Daoy (cell line): ENCODE data around the gene LPAR6. TPM values are rescaled to one million over a fixed set of nuclear protein-coding genes. Genes with fewer than 3 reads are reported as not detected.

Experiments
- DNase-seq: peaks from one replicate; pipeline ENCODE4 v3.0.0-alpha.2; 2015; ENCODE audit warnings: low read depth
- total RNA-seq: library from RNA; depleted of rRNA; stranded (reverse); fragments of >200 nt; shearing (Covaris generic); gene quantifications from 2 replicates; pipeline ENCODE4 v1.2.3, GENCODE V29; 2014; rRNA removed

LPAR6 gene
- total RNA-seq, 1 experiment from 2014 or later: 0.80 TPM

DNA sequence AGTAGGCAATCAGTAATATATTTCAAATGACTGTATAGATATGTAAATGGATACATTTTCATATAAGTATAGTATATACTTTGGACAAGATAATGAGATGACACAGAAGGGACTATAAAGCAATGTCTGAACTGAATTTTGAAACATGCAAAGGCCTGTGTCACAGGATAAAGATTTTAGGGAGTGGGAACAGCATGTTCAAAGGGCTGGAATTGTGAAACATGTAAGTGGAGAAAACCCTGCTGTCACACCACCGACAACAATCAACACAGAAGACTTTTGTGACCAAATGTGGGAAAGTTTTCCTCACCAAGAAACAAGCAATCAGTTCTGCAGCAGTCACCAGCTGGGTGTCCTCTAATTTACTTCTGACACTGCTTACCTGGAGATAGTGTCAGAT is 42.9 kb downstream of the LPAR6 start:
- no peak for DNase-seq

Other genes with a start within 250 kb of the LPAR6 start
- gene ITM2B, start 179.9 kb downstream of the LPAR6 start, total RNA-seq: 50.7 and 58.0 TPM in 2 replicates
- gene RB1, start 109.4 kb downstream of the LPAR6 start, total RNA-seq: 26.6 and 28.1 TPM in 2 replicates
- 2.9 and 4.0 TPM in 2 replicates for gene RCBTB2, start 120.0 kb upstream of the LPAR6 start, total RNA-seq
- not detected in 2 replicates for gene CYSLTR2, start 240.8 kb upstream of the LPAR6 start, total RNA-seq